ENCODE data around the gene ITGAV.

GRCh38 chr2:186683341-186683740 is 93.5 kb downstream of the ITGAV start:
- TF ChIP-seq POLR2A (IDR thresholded peaks at IDR 0.05) (no peak), CTCF (IDR thresholded peaks at IDR 0.05) (no peak)
